ENCODE results near the gene ADAM15. TPM values are rescaled to one million over a fixed set of nuclear protein-coding genes. Genes with fewer than 3 reads are reported as not detected.

Gene ADAM15
- total RNA-seq, 1 experiment from 2014 or later: 36.3 TPM

DNA sequence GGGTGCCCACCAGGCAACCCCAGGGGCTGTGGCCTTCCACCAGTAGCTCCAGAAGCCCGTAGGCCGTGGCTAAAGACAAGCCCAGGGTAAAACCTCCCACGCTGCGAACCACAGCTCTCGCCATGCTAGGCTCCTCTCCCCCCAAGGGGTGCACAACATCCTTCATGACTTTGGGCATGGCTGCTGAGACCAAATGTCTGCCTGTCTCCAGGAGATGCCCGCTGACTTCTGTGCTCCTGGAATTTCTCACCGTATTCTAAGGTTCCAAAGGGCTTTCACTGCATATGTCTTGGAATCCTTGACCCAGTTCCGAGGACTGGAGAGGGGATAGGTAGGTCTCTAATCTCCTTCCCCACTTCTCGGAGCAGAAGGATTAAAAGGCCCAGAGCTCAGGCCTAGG is 17.6 kb upstream of the ADAM15 start, which contains the start of the genes DCST1 and DCST2:
Gene DCST1, plus strand, starts transcription at position 301 of the 400 bp plus-strand sequence. CDS start 213 bp downstream, outside the sequence.
Gene DCST2, minus strand, starts transcription at position 258 of the 400 bp plus-strand sequence. Its CDS starts 80 bp downstream, at position 178.
- no peaks in the 10 kb centered on the region for H3K4me1 ChIP-seq (ENCODE audit: insufficient read depth, low read length, poor library complexity, severe bottlenecking)
- no peak within 1 kb of the TSS for H3K4me3 ChIP-seq (ENCODE audit: low read depth, low read length, poor library complexity, severe bottlenecking)
- intact Hi-C loops (cut with micrococcal nuclease; ENCODE audit: unreplicated experiment): no loop called here
- H3K9me3 ChIP-seq (ENCODE audit: low read depth, low read length, poor library complexity, severe bottlenecking): no peaks in the 10 kb centered on the region
- no peak within 1 kb of the TSS for H3K27ac ChIP-seq (ENCODE audit: low read depth, low read length, poor library complexity, severe bottlenecking)
- no TSS peak for BruUV-seq (replicated peaks)
- TF ChIP-seq, protein P1, sequence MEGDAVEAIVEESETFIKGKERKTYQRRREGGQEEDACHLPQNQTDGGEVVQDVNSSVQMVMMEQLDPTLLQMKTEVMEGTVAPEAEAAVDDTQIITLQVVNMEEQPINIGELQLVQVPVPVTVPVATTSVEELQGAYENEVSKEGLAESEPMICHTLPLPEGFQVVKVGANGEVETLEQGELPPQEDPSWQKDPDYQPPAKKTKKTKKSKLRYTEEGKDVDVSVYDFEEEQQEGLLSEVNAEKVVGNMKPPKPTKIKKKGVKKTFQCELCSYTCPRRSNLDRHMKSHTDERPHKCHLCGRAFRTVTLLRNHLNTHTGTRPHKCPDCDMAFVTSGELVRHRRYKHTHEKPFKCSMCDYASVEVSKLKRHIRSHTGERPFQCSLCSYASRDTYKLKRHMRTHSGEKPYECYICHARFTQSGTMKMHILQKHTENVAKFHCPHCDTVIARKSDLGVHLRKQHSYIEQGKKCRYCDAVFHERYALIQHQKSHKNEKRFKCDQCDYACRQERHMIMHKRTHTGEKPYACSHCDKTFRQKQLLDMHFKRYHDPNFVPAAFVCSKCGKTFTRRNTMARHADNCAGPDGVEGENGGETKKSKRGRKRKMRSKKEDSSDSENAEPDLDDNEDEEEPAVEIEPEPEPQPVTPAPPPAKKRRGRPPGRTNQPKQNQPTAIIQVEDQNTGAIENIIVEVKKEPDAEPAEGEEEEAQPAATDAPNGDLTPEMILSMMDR (conservative IDR thresholded peaks at IDR 0.05; ENCODE audit: low read depth, low read length): no peak
- no peak for TF ChIP-seq EZH2 (IDR thresholded peaks at IDR 0.05; ENCODE audit: borderline replicate concordance, low read depth, low read length, poor library complexity, severe bottlenecking)
- POLR2A ChIA-PET (ENCODE audit: low non-redundant PET): no interaction called here
- CTCF ChIA-PET: no interaction called here
- no peaks in the 10 kb centered on the region for H3K36me3 ChIP-seq (ENCODE audit: insufficient read depth, low read length, poor library complexity, severe bottlenecking)
- no peaks in the 10 kb centered on the region for H3K27me3 ChIP-seq (replicated peaks; ENCODE audit: insufficient read depth, low read depth, low read length, poor library complexity)
- DNase-seq (ENCODE audit: low spot score): no peak

DNA sequence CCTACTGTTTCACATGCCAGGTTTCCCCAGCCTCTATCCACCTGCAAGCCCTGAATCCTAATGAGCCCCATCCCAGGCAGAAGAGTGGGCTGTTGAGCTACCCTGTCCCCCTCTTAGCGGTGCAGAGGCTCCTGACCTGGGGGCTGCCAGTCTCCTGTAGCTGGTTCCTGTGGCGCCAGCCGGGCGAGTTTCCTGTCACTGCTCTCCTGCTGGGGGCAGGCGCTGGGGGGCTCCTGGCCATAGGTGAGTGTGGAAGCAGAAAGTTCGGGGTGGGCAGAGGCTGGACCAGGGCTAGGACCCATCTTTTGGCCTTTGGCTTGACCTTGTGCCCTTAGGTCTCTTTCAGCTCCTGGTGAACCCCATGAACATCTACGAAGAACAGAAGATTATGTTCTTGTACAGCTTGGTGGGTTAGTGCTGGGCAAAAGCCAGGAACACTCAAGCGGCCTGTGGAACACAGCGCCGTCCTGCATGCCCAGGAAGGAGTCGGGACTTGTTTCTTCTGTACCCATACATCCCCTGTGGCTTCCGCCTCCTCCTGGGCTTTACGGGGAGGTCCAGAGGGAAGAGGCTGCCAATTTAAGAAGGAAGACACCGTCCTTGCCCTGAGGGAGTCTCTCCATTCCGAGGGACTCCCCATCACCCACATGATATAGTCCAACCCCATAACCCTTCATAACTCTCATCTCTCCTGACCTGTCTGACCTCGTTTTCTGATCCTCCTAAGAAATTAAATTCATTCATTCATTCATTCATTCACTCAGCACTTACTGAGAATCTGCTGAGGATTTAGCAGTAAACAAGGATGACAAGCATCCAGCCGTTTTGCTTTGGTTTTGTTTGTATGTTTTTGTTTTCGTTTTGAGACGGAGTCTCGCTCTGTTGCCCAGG is 16.6 kb upstream of the ADAM15 start:
- ChIA-PET POLR2A (ENCODE audit: low non-redundant PET) (no interaction called here), CTCF (no interaction called here)
- no peak for DNase-seq (ENCODE audit: low spot score)
- Histone ChIP-seq H3K9me3 (ENCODE audit: low read depth, low read length, poor library complexity, severe bottlenecking) (no peaks in the 10 kb centered on the region), H3K27me3 (replicated peaks; ENCODE audit: insufficient read depth, low read depth, low read length, poor library complexity) (no peaks in the 10 kb centered on the region), H3K36me3 (ENCODE audit: insufficient read depth, low read length, poor library complexity, severe bottlenecking) (no peaks in the 10 kb centered on the region), H3K4me3 (ENCODE audit: low read depth, low read length, poor library complexity, severe bottlenecking) (no peak overlapping the region), H3K27ac (ENCODE audit: low read depth, low read length, poor library complexity, severe bottlenecking) (no peak overlapping the region), H3K4me1 (ENCODE audit: insufficient read depth, low read length, poor library complexity, severe bottlenecking) (no peaks in the 10 kb centered on the region)
- TF ChIP-seq EZH2 (IDR thresholded peaks at IDR 0.05; ENCODE audit: borderline replicate concordance, low read depth, low read length, poor library complexity, severe bottlenecking): no peak
- TF ChIP-seq, protein P1 (conservative IDR thresholded peaks at IDR 0.05; ENCODE audit: low read depth, low read length): no peak
- intact Hi-C loops (cut with micrococcal nuclease; ENCODE audit: unreplicated experiment): no loop called here
- no TSS peak for BruUV-seq (replicated peaks)

GRCh38 chr1:155035936-155036335 is 15.2 kb upstream of the ADAM15 start:
- Histone ChIP-seq H3K27me3 (replicated peaks; ENCODE audit: insufficient read depth, low read depth, low read length, poor library complexity) (no peaks in the 10 kb centered on the region), H3K4me1 (ENCODE audit: insufficient read depth, low read length, poor library complexity, severe bottlenecking) (no peaks in the 10 kb centered on the region), H3K4me3 (ENCODE audit: low read depth, low read length, poor library complexity, severe bottlenecking) (no peak overlapping the region), H3K27ac (ENCODE audit: low read depth, low read length, poor library complexity, severe bottlenecking) (no peak overlapping the region), H3K9me3 (ENCODE audit: low read depth, low read length, poor library complexity, severe bottlenecking) (no peaks in the 10 kb centered on the region), H3K36me3 (ENCODE audit: insufficient read depth, low read length, poor library complexity, severe bottlenecking) (no peaks in the 10 kb centered on the region)
- TF ChIP-seq, protein P1 (conservative IDR thresholded peaks at IDR 0.05; ENCODE audit: low read depth, low read length): no peak
- no peak for TF ChIP-seq EZH2 (IDR thresholded peaks at IDR 0.05; ENCODE audit: borderline replicate concordance, low read depth, low read length, poor library complexity, severe bottlenecking)
- no TSS peak for BruUV-seq (replicated peaks)
- ChIA-PET CTCF (no interaction called here), POLR2A (ENCODE audit: low non-redundant PET) (no interaction called here)
- intact Hi-C loops (cut with micrococcal nuclease; ENCODE audit: unreplicated experiment): no loop called here
- no peak for DNase-seq (ENCODE audit: low spot score)
